ENCODE measurements around the gene CFAP58.
"Not testable (repeated sequence)": the region's sequence is repeated elsewhere in the genome, so short reads cannot be mapped to it uniquely, and the experiment has no call there.

The CFAP58 gene

GRCh38 chr10:104446151-104446550 lies 92.5 kb downstream of the CFAP58 start:
- Histone ChIP-seq H3K27me3 (ENCODE audit: low read depth, low read length) (no peaks in the 10 kb centered on the region), H3K27ac (ENCODE audit: low read length) (no peak overlapping the region), H3K4me1 (ENCODE audit: control insufficient read depth in 1 of 2, insufficient read depth in 2 of 2, low read length in 2 of 2) (no peaks in the 10 kb centered on the region), H3K36me3 (ENCODE audit: control insufficient read depth in 1 of 2, insufficient read depth in 2 of 2, low read length in 2 of 2) (no peaks in the 10 kb centered on the region), H3K4me3 (ENCODE audit: low read depth in 1 of 2, low read length in 2 of 2) (no peak overlapping the region), H3K9me3 (ENCODE audit: control insufficient read depth in 1 of 2, low read length in 2 of 2) (no peaks in the 10 kb centered on the region)

GRCh38 chr10:104447331-104447730 lies 93.7 kb downstream of the CFAP58 start:
- Histone ChIP-seq H3K4me1 (ENCODE audit: control insufficient read depth in 1 of 2, insufficient read depth in 2 of 2, low read length in 2 of 2) (no peaks in the 10 kb centered on the region), H3K27me3 (ENCODE audit: low read depth, low read length) (no peaks in the 10 kb centered on the region), H3K9me3 (ENCODE audit: control insufficient read depth in 1 of 2, low read length in 2 of 2) (no peaks in the 10 kb centered on the region), H3K27ac (ENCODE audit: low read length) (no peak overlapping the region), H3K4me3 (ENCODE audit: low read depth in 1 of 2, low read length in 2 of 2) (no peak overlapping the region), H3K36me3 (ENCODE audit: control insufficient read depth in 1 of 2, insufficient read depth in 2 of 2, low read length in 2 of 2) (no peaks in the 10 kb centered on the region)

GRCh38 chr10:104447906-104448305 lies 94.3 kb downstream of the CFAP58 start:
- Histone ChIP-seq H3K4me3 (ENCODE audit: low read depth in 1 of 2, low read length in 2 of 2) (no peak overlapping the region), H3K27ac (ENCODE audit: low read length) (no peak overlapping the region), H3K27me3 (ENCODE audit: low read depth, low read length) (no peaks in the 10 kb centered on the region)

GRCh38 chr10:104449391-104449790 lies 95.8 kb downstream of the CFAP58 start:
- Histone ChIP-seq H3K4me1 (ENCODE audit: control insufficient read depth in 1 of 2, insufficient read depth in 2 of 2, low read length in 2 of 2) (no peaks in the 10 kb centered on the region), H3K27ac (ENCODE audit: low read length) (no peak overlapping the region), H3K4me3 (ENCODE audit: low read depth in 1 of 2, low read length in 2 of 2) (no peak overlapping the region), H3K36me3 (ENCODE audit: control insufficient read depth in 1 of 2, insufficient read depth in 2 of 2, low read length in 2 of 2) (no peaks in the 10 kb centered on the region), H3K27me3 (ENCODE audit: low read depth, low read length) (no peaks in the 10 kb centered on the region), H3K9me3 (ENCODE audit: control insufficient read depth in 1 of 2, low read length in 2 of 2) (no peaks in the 10 kb centered on the region)

More at GRCh38 chr10:104447906-104448305, 94.3 kb downstream of the CFAP58 start:
- no peaks in the 10 kb centered on the region for H3K36me3 ChIP-seq (ENCODE audit: control insufficient read depth in 1 of 2, insufficient read depth in 2 of 2, low read length in 2 of 2)
- H3K9me3 ChIP-seq (ENCODE audit: control insufficient read depth in 1 of 2, low read length in 2 of 2), result no peaks in the 10 kb centered on the region
- no peaks in the 10 kb centered on the region for H3K4me1 ChIP-seq (ENCODE audit: control insufficient read depth in 1 of 2, insufficient read depth in 2 of 2, low read length in 2 of 2)

GRCh38 chr10:104450490-104450889 lies 96.9 kb downstream of the CFAP58 start:
- H3K27ac ChIP-seq (ENCODE audit: low read length), result no peak overlapping the region
- no peaks in the 10 kb centered on the region for H3K27me3 ChIP-seq (ENCODE audit: low read depth, low read length)
- no peaks in the 10 kb centered on the region for H3K36me3 ChIP-seq (ENCODE audit: control insufficient read depth in 1 of 2, insufficient read depth in 2 of 2, low read length in 2 of 2)
- H3K4me3 ChIP-seq (ENCODE audit: low read depth in 1 of 2, low read length in 2 of 2), result no peak overlapping the region
- no peaks in the 10 kb centered on the region for H3K9me3 ChIP-seq (ENCODE audit: control insufficient read depth in 1 of 2, low read length in 2 of 2)
- no peaks in the 10 kb centered on the region for H3K4me1 ChIP-seq (ENCODE audit: control insufficient read depth in 1 of 2, insufficient read depth in 2 of 2, low read length in 2 of 2)

GRCh38 chr10:104450954-104451353 lies 97.3 kb downstream of the CFAP58 start:
- no peaks in the 10 kb centered on the region for H3K4me1 ChIP-seq (ENCODE audit: control insufficient read depth in 1 of 2, insufficient read depth in 2 of 2, low read length in 2 of 2)
- H3K27me3 ChIP-seq (ENCODE audit: low read depth, low read length), result no peaks in the 10 kb centered on the region
- no peaks in the 10 kb centered on the region for H3K9me3 ChIP-seq (ENCODE audit: control insufficient read depth in 1 of 2, low read length in 2 of 2)
- no peak overlapping the region for H3K4me3 ChIP-seq (ENCODE audit: low read depth in 1 of 2, low read length in 2 of 2)
- H3K36me3 ChIP-seq (ENCODE audit: control insufficient read depth in 1 of 2, insufficient read depth in 2 of 2, low read length in 2 of 2), result no peaks in the 10 kb centered on the region
- no peak overlapping the region for H3K27ac ChIP-seq (ENCODE audit: low read length)

- no peaks in the 10 kb centered on the region for H3K36me3 ChIP-seq (ENCODE audit: control insufficient read depth in 1 of 2, insufficient read depth in 2 of 2, low read length in 2 of 2)
- H3K4me3 ChIP-seq (ENCODE audit: low read depth in 1 of 2, low read length in 2 of 2), result no peak overlapping the region
- H3K27me3 ChIP-seq (ENCODE audit: low read depth, low read length), result no peaks in the 10 kb centered on the region
- no peaks in the 10 kb centered on the region for H3K9me3 ChIP-seq (ENCODE audit: control insufficient read depth in 1 of 2, low read length in 2 of 2)
- no peaks in the 10 kb centered on the region for H3K4me1 ChIP-seq (ENCODE audit: control insufficient read depth in 1 of 2, insufficient read depth in 2 of 2, low read length in 2 of 2)
- H3K27ac ChIP-seq (ENCODE audit: low read length), result no peak overlapping the region
Measured at GRCh38 chr10:104452977-104453376, 99.3 kb downstream of the CFAP58 start.

GRCh38 chr10:104456802-104457542 lies 103.3 kb downstream of the CFAP58 start:
- H3K27ac ChIP-seq (ENCODE audit: low read length), result no peak overlapping the region
- no peaks in the 10 kb centered on the region for H3K36me3 ChIP-seq (ENCODE audit: control insufficient read depth in 1 of 2, insufficient read depth in 2 of 2, low read length in 2 of 2)
- H3K27me3 ChIP-seq (ENCODE audit: low read depth, low read length), result no peaks in the 10 kb centered on the region

GRCh38 chr10:104457543-104457828 lies 103.9 kb downstream of the CFAP58 start:
- H3K9me3 ChIP-seq (ENCODE audit: control insufficient read depth in 1 of 2, low read length in 2 of 2), result peaks cover 0 to under 1% of the 10 kb centered on the region in 2 donors
- H3K27me3 ChIP-seq (ENCODE audit: low read depth, low read length), result no peaks in the 10 kb centered on the region
- H3K27ac ChIP-seq (ENCODE audit: low read length), result no peak overlapping the region
- H3K36me3 ChIP-seq (ENCODE audit: control insufficient read depth in 1 of 2, insufficient read depth in 2 of 2, low read length in 2 of 2), result no peaks in the 10 kb centered on the region
- no peak overlapping the region for H3K4me3 ChIP-seq (ENCODE audit: low read depth in 1 of 2, low read length in 2 of 2)
- H3K4me1 ChIP-seq (ENCODE audit: control insufficient read depth in 1 of 2, insufficient read depth in 2 of 2, low read length in 2 of 2), result no peaks in the 10 kb centered on the region

More at GRCh38 chr10:104456802-104457542, 103.3 kb downstream of the CFAP58 start:
- Histone ChIP-seq H3K4me3 (ENCODE audit: low read depth in 1 of 2, low read length in 2 of 2) (no peak overlapping the region), H3K9me3 (ENCODE audit: control insufficient read depth in 1 of 2, low read length in 2 of 2) (no peaks in the 10 kb centered on the region), H3K4me1 (ENCODE audit: control insufficient read depth in 1 of 2, insufficient read depth in 2 of 2, low read length in 2 of 2) (no peaks in the 10 kb centered on the region)

- H3K27me3 ChIP-seq (ENCODE audit: low read depth, low read length); H3K4me3 ChIP-seq (ENCODE audit: low read depth in 1 of 2, low read length in 2 of 2); H3K4me1 ChIP-seq (ENCODE audit: control insufficient read depth in 1 of 2, insufficient read depth in 2 of 2, low read length in 2 of 2); H3K36me3 ChIP-seq (ENCODE audit: control insufficient read depth in 1 of 2, insufficient read depth in 2 of 2, low read length in 2 of 2); H3K27ac ChIP-seq (ENCODE audit: low read length): not testable (repeated sequence)
- H3K9me3 ChIP-seq (ENCODE audit: control insufficient read depth in 1 of 2, low read length in 2 of 2), result peaks cover 0 to 16% of the 10 kb centered on the region in 2 donors
Measured at GRCh38 chr10:104465575-104465974, 111.9 kb downstream of the CFAP58 start.

- H3K9me3 ChIP-seq (ENCODE audit: control insufficient read depth in 1 of 2, low read length in 2 of 2), result peaks cover 0 to 10% of the 10 kb centered on the region in 2 donors
- H3K4me1 ChIP-seq (ENCODE audit: control insufficient read depth in 1 of 2, insufficient read depth in 2 of 2, low read length in 2 of 2); H3K36me3 ChIP-seq (ENCODE audit: control insufficient read depth in 1 of 2, insufficient read depth in 2 of 2, low read length in 2 of 2); H3K4me3 ChIP-seq (ENCODE audit: low read depth in 1 of 2, low read length in 2 of 2); H3K27me3 ChIP-seq (ENCODE audit: low read depth, low read length); H3K27ac ChIP-seq (ENCODE audit: low read length): not testable (repeated sequence)
Measured at GRCh38 chr10:104468818-104469217, 115.2 kb downstream of the CFAP58 start.

- Histone ChIP-seq H3K4me3 (ENCODE audit: low read depth in 1 of 2, low read length in 2 of 2) (no peak overlapping the region), H3K9me3 (ENCODE audit: control insufficient read depth in 1 of 2, low read length in 2 of 2) (no peaks in the 10 kb centered on the region), H3K27me3 (ENCODE audit: low read depth, low read length) (no peaks in the 10 kb centered on the region), H3K27ac (ENCODE audit: low read length) (no peak overlapping the region), H3K4me1 (ENCODE audit: control insufficient read depth in 1 of 2, insufficient read depth in 2 of 2, low read length in 2 of 2) (no peaks in the 10 kb centered on the region), H3K36me3 (ENCODE audit: control insufficient read depth in 1 of 2, insufficient read depth in 2 of 2, low read length in 2 of 2) (no peaks in the 10 kb centered on the region)
Measured at GRCh38 chr10:104472505-104472904, 118.9 kb downstream of the CFAP58 start.

All from muscle layer of duodenum (tissue), 2 donors.